Brain pericyte (primary cell): Measurements from ENCODE around the gene E4F1.
"Not testable (repeated sequence)": the region's sequence is repeated elsewhere in the genome, so short reads cannot be mapped to it uniquely, and the experiment has no call there.

ENCODE experiments used
- DNase-seq: peaks from one replicate; pipeline ENCODE4 v3.0.0-alpha.2; 2012; ENCODE audit warnings: low read depth, low spot score

Gene E4F1

GRCh38 chr16:2190002-2190658 is 33.3 kb upstream of the E4F1 start:
- DNase-seq: no peak

- no peak for DNase-seq
Measured at GRCh38 chr16:2190659-2191445, 32.5 kb upstream of the E4F1 start.

GRCh38 chr16:2191446-2191706 is 32.0 kb upstream of the E4F1 start:
- no peak for DNase-seq

GRCh38 chr16:2194166-2194834 is 29.1 kb upstream of the E4F1 start:
- no peak for DNase-seq

- DNase-seq: no peak
Measured at GRCh38 chr16:2194852-2195321, 28.5 kb upstream of the E4F1 start.

GRCh38 chr16:2195322-2196161 is 27.8 kb upstream of the E4F1 start:
- DNase-seq: no peak

- no peak for DNase-seq
Measured at GRCh38 chr16:2196162-2196980, 27.0 kb upstream of the E4F1 start, which contains the start of gene CASKIN1. Gene CASKIN1 (minus strand): TSS chr16:2196605. CDS start chr16:2196432, 173 bp downstream.

GRCh38 chr16:2196981-2197511 is 26.3 kb upstream of the E4F1 start:
- no peak for DNase-seq

- DNase-seq: no peak
Measured at GRCh38 chr16:2197765-2198164, 25.6 kb upstream of the E4F1 start.

- no peak for DNase-seq
Measured at GRCh38 chr16:2198283-2198682, 25.1 kb upstream of the E4F1 start.

- no peak for DNase-seq
Measured at GRCh38 chr16:2199095-2199494, 24.3 kb upstream of the E4F1 start.

GRCh38 chr16:2199621-2200139 is 23.7 kb upstream of the E4F1 start:
- no peak for DNase-seq

GRCh38 chr16:2200313-2200712 is 23.1 kb upstream of the E4F1 start:
- DNase-seq: no peak

GRCh38 chr16:2203119-2203688 is 20.2 kb upstream of the E4F1 start:
- not testable (repeated sequence) for DNase-seq

- DNase-seq: no peak
Measured at GRCh38 chr16:2204416-2205103, 18.8 kb upstream of the E4F1 start.

GRCh38 chr16:2205104-2205966 is 18.1 kb upstream of the E4F1 start, which contains the start of gene MLST8:
Gene MLST8 (plus strand): TSS chr16:2205454. CDS start chr16:2206086, 632 bp downstream.
- peak; percentile 73 for DNase-seq

- no peak for DNase-seq
Measured at GRCh38 chr16:2205967-2206313, 17.5 kb upstream of the E4F1 start.

- no peak for DNase-seq
Measured at GRCh38 chr16:2206420-2206779, 17.0 kb upstream of the E4F1 start.
